HG03354 (cell line): Measurements from ENCODE around the gene SSH3.
A peak's percentile ranks its signal among the peaks of the same experiment; 100 is the strongest.

Experiments
- ATAC-seq: cut with Tn5 transposase; IDR thresholded peaks from one replicate; pipeline ENCODE4 v1.9.1; 2021; ENCODE audit warnings: mild to moderate bottlenecking; ENCODE audit not compliant: unreplicated experiment, poor library complexity, severe bottlenecking

Gene SSH3

DNA sequence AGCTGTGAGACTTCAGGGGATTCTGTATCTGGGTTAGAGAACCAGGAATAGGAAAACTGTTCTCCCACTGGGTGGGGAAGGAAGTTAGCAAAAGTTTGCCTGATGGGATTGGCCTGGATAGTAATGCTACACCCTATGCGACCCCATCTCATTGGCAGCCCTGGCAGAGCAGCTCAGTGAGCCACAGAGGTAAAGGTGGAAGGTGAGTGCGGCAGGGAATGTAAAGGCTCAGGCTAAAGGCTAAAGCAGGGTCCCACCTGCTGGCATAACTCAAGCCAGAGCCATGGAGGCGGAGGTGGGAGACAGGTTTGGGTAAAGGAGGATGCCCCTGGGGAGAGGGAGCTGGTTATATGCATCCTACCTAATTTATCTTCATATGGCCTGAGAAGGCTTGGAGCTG lies 18.7 kb downstream of the SSH3 start:
- ATAC-seq = no peak

- ATAC-seq = no peak
Measured at GRCh38 chr11:67323526-67323925, 20.2 kb downstream of the SSH3 start.

DNA sequence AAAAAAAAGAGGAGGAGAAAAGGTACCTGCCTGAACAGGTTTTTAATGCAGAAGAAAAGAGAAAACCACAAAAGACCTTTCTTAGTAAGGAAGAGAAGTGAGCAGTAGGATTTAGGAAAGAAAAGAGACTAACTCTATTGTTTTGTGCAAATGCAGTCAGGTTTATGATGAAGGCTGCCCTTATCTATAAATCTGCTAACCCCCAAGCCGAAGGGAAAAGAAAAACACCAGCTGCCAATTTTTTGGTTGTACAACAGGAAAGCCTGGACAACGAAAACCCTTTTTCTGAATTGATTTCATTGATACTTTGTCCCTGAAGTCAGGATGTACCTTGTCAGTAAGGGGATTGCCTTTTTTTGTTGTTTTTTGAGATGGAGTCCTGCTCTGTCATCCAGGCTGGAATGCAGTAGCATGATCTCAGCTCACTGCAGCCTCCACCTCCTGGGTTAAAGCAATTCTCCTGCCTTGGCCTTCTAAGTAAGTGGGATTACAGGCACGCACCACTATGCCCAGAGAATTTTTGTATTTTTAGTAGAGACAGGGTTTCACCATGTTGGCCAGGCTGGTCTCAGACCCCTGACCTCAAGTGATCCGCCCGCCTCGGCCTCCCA lies 28.9 kb downstream of the SSH3 start:
- ATAC-seq = no peak

GRCh38 chr11:67337257-67337656 lies 33.9 kb downstream of the SSH3 start:
- no peak for ATAC-seq

GRCh38 chr11:67344264-67344663 lies 40.9 kb downstream of the SSH3 start:
- no peak for ATAC-seq

DNA sequence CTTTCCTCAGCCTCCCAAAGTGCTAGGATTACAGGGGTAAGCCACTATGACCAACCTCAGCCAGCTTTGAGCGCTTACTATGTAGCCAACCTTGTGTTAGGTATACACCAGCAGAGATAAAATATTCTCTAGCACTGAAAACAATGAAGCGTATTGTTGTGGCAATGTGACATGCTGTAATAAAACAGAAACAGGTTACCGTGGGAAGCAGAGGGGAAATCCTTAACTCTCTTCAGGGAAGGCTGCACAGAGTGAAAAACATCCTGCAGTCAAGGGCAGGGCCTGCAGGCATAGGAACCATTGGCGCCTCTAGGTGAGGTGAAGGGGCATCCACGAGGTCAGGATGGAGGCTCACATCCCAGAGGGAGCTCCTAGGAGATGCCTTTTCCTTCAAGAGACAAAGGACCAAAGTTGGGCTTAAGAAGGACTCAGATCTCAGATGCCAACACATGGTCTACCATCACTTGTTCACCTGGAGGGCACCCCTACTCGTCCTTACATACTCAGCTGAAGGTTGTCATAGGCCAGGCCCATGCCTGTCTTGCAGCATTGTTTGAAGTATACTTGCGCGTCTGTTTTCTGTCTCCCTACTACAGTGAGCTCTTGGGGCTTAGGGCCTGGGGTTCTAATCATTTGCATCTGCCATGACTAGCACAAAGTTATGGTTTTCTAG lies 42.1 kb downstream of the SSH3 start:
- ATAC-seq = no peak

DNA sequence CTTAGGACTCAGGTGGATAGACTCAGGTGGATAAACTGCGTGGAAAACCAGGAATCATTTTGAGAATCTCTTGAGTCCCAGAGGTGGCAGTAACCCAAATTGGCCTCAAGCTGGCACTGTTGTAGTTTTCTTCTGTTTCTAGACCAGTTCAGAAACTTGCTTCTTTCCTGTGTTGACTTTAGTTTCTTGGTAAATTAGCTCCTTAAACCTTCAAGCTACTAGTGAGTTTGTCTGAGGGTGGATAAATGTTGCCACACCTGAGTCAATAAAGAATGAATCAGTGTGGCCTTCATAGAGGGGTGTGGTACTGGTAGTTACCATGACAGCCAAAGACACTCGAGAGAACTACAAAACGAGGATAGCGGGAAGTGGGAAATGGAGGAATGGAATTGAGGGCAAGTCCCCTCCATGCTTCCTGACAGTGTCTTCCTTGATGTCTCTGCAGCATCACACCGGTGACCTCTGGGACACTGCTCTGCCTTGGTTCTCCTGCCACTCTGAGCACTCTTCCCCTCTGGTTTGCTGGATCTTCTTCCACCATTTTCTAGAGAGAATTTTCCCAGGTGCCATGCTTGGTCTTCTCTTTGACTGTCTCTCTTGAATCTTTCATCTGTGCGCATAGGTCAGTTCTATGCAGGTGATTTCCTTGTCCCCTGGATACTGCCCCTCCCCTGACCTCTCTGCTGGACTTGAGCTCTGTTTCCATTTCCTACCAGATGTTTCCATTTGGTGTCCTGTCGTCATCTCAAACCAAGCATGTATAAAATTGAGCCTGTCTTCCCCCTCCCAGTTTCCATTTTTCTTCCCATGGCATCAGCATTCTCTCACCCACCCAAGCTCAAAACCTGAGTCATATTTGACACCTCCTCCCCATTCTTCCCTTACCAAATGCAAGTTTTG lies 42.8 kb downstream of the SSH3 start:
- ATAC-seq = no peak

DNA sequence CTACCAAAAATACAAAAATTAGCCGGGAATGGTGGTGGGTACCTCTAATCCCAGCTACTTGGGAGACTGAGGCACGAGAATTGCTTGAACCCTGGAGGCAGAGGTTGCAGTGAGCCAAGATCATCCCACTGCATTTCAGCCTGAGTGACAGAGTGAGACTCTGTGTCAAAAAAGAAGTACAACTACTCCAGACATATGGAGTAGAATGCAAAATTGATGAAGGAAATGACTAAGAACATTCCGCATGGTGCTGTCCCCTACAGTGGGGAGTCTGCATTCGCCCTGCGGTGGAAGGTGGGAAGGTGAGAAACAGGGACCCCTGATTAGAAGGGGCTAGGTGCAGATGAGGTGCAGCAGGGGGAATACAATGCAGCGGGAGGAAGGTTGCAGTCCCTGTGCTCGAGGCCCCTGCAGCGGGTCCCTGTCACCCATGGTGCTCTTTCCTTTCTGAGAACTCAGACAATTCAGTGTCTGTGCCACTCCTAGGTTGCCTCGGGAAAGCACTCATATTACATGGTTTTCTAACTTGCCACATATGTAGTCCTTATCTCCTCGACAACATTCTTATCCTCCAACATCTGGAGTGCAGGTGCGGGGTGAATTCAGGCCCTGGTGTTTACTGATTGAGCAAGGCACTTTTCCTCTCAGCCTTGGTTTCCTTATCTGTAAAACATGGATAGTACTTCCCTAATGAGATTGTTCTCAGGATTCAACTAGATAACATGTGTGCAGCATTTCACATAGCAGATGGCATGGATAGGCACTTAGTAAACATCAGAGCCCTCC lies 44.8 kb downstream of the SSH3 start:
- no peak for ATAC-seq

DNA sequence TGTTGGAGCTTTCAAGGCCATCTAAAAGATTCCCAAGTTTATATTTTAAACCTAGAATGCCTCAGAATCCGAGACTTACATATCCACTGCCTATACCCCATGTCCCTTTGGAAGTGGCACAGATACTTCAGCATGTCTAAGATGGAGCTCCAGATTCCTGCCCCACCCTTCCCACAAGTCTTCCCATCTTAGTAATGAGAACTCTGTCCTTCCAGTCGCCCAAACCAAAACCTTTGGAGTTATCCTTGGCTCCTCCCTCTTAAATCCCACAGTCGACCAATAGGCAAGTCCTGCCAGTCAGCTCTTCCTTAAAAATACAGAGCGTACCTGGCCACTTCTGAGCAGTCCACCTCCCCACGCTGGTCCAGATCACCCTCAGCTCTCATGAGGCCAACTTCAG lies 45.7 kb downstream of the SSH3 start:
- no peak for ATAC-seq

GRCh38 chr11:67349457-67349856 lies 46.1 kb downstream of the SSH3 start:
- ATAC-seq = no peak

- ATAC-seq = no peak
Measured at GRCh38 chr11:67349928-67350465, 46.7 kb downstream of the SSH3 start.

- no peak for ATAC-seq
Measured at GRCh38 chr11:67351275-67352005, 48.1 kb downstream of the SSH3 start.

- peak; percentile 23 for ATAC-seq
Measured at GRCh38 chr11:67352546-67353316, 49.4 kb downstream of the SSH3 start.

DNA sequence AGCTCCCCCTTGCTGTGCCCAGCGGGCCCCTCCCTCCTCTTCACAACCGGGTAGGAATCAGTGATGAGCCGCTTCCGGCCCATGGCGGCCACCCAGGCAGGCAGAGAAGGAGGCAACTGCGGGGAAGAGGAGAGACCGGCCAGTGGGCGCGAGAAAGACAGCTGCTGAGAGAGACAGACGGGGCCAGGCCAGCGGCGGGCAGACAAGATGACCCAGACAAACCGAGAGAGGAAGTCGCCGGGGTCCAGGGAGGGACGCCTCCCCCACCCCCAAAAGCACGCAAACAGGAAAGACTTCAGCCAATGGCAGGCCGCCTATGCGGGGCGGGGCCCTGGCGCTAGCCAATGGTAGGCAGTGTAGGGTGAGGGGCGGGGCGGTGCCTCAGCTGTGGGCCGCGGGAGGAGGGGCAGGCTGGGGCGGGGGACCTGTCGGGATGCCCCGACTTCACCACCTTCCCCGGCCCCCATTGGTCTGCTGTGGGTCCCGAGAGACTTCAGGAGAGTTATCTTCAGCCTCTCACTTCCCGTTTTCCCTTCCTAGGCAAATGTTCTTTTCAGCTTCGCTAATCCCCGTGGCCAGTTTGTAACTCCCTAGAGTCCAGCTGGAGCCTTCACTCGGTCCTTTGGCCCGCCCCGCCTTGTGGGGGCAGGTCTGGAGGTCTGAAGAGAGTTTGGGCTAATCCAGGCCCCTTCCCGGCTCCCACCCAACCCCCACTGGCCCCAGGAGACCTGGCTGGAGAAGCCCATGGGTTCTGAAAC lies 50.2 kb downstream of the SSH3 start, which contains the start of gene POLD4:
POLD4 (minus strand) TSS at position 230 of the 758 bp plus-strand sequence; CDS start at position 83, 147 bp downstream.
- ATAC-seq = peak; percentile 71

- ATAC-seq = no peak
Measured at GRCh38 chr11:67354075-67355022, 51.0 kb downstream of the SSH3 start.

DNA sequence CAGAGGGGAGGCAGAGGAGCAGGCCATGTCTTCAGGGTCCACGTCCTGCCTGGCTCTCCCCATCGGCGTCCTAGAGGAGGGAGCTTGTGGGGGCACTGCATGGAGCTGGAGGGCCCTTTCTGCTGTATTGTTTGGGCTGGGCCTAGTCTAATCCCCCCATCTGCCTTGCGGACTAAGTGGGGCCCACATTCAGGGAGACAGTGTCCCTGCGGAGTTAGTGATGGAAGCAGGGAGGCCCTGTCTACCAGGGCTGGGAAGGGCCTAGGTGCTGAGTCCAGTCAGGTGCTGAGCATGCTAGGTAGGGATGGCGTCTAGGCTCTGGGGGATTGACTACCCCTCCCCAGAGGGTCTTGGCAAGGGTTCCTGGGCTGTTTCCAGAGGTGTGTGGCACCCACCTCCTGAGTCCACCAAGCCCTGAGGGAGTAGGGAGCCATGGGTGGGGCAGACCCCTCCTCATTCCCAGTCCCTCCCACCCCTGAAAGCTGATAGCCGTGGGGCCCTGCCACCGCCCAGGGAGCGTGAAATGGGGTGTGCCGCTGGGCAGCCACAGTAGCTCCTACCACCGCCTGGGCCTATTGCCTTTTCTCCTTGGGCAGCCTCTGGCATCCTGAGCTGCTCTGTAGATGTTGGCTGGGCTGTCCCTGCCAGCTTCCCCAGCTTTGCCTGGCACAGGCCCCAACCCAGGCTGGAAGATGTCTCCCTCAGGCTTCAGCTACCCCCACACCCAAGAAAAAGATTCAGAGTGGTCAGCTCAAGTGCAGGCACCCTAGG lies 51.9 kb downstream of the SSH3 start:
- no peak for ATAC-seq
